Activated B cell treated with CpG ODN at 0.5 μM for 24 hours (primary cell): Measurements from ENCODE around the gene LHFPL2. TPM values are rescaled to one million over a fixed set of nuclear protein-coding genes. Genes with fewer than 3 reads are reported as not detected.

Experiments
- ATAC-seq: fragments of 200-7000 bp; cut with Tn5 transposase; one replicate; pipeline ENCODE4 v1.10.0; 2021; ENCODE audit warnings: low read depth, mild to moderate bottlenecking, moderate library complexity
- CTCF ChIA-PET: fragments of 350-600 bp; sonication (Branson Sonifier 250); formaldehyde crosslinking; loops from one replicate; lab custom pipeline; 2021; ENCODE audit warnings: antibody characterized with exemption; lab: Charles Lee
- POLR2A ChIA-PET: fragments of 350-600 bp; sonication (Branson Sonifier 250); formaldehyde crosslinking; loops from one replicate; lab custom pipeline; 2021; ENCODE audit warnings: antibody characterized with exemption; lab: Charles Lee
- DNase-seq: peaks from one replicate; pipeline ENCODE4 v3.0.0; 2022
- H3K27ac Mint-ChIP-seq: one replicate; pipeline ENCODE4 v1.8.0; 2020; ENCODE audit warnings: mixed read lengths
- H3K27me3 Mint-ChIP-seq: one replicate; pipeline ENCODE4 v1.8.0; 2021; ENCODE audit warnings: mixed read lengths
- H3K36me3 Mint-ChIP-seq: one replicate; pipeline ENCODE4 v1.8.0; 2021; ENCODE audit warnings: low read depth, mixed read lengths
- H3K4me1 Mint-ChIP-seq: one replicate; pipeline ENCODE4 v1.8.0; 2021; ENCODE audit warnings: mixed read lengths
- H3K4me3 Mint-ChIP-seq: one replicate; pipeline ENCODE4 v1.8.0; 2020; ENCODE audit warnings: mild to moderate bottlenecking, mixed read lengths
- H3K9me3 Mint-ChIP-seq: one replicate; pipeline ENCODE4 v1.8.0; 2020; ENCODE audit warnings: mixed read lengths
- intact Hi-C: fragments of 100-400 bp; cut with micrococcal nuclease; formaldehyde crosslinking; loops from one replicate; pipeline ENCODE4 v1.15.1; 2024
- total RNA-seq: library from RNA; stranded (reverse); gene quantifications from 2 replicates; pipeline ENCODE4 v1.2.3, GENCODE V29; 2022
- TF ChIP-seq, protein P1 (sequence below): fragments of 200-600 bp; IDR thresholded peaks from one replicate; pipeline ENCODE4 v1.8.0; 2022; ENCODE audit warnings: antibody characterized with exemption, mild to moderate bottlenecking

LHFPL2 gene
- total RNA-seq, 1 donor from 2014 or later: 12.0 TPM

DNA sequence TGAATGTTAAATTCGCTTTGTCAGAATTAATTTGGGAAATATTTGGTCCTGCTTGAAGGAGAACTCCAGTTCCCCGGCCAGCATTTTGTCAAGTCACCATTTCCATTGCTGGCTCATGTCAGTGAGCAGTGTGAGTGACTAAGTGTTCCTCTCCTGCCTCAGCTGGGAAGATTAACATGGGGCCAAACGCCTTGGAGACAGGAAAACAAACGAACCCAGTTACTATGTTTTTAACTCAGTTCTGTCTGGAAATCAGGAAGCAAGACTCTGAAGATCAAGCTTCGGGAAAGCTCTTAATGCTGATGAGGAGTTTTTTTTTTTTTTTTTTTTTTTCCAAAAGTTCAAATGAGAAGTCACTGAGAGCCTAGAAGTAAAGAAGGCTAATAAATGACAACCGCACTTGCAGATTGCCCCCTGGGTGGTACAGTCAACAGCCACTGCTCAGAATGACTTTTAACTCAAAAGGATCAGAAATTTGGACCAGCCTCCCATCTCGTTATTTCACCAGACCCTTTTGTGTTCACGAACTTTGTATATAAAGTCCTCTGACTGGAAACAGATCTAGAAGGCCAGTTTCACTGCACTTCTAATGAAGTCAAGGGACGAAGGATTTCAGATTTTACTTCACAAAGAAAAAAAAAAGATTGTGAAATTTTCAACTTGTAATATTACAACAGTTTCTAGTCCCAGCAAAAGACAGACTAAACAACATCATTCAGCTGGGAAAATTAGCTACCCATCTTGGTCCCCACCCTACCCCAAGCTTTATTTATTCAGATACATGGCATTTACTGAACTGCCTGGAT lies 121.3 kb downstream of the LHFPL2 start:
- Mint-ChIP-seq H3K4me3 (no peak overlapping the region), H3K27me3 (no peaks in the 10 kb centered on the region), H3K9me3 (no peaks in the 10 kb centered on the region), H3K4me1 (peaks cover 7% of the 10 kb centered on the region), H3K27ac (no peak overlapping the region), H3K36me3 (peaks cover 5% of the 10 kb centered on the region)
- TF ChIP-seq, protein P1, sequence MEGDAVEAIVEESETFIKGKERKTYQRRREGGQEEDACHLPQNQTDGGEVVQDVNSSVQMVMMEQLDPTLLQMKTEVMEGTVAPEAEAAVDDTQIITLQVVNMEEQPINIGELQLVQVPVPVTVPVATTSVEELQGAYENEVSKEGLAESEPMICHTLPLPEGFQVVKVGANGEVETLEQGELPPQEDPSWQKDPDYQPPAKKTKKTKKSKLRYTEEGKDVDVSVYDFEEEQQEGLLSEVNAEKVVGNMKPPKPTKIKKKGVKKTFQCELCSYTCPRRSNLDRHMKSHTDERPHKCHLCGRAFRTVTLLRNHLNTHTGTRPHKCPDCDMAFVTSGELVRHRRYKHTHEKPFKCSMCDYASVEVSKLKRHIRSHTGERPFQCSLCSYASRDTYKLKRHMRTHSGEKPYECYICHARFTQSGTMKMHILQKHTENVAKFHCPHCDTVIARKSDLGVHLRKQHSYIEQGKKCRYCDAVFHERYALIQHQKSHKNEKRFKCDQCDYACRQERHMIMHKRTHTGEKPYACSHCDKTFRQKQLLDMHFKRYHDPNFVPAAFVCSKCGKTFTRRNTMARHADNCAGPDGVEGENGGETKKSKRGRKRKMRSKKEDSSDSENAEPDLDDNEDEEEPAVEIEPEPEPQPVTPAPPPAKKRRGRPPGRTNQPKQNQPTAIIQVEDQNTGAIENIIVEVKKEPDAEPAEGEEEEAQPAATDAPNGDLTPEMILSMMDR: no peak
- DNase-seq (no peak), ATAC-seq (no peak)
- CTCF ChIA-PET: interaction anchor here (1.2 to 1.6 kb wide), 2 partner anchors 10 to 60 kb away, joined by 3 to 4 read pairs; no protein-coding TSS in a partner anchor
- intact Hi-C loops: no loop called here
- POLR2A ChIA-PET: interaction anchor here (0.6 kb wide), 1 partner anchor 451 kb away, joined by 4 read pairs; no protein-coding TSS in a partner anchor

- H3K27me3 Mint-ChIP-seq: no peaks in the 10 kb centered on the region
- TF ChIP-seq, protein P1: no peak
- ChIA-PET CTCF (interaction anchor here (1.4 kb wide), 1 partner anchor 11 kb away, joined by 4 read pairs; no protein-coding TSS in a partner anchor), POLR2A (no interaction called here)
- H3K9me3 Mint-ChIP-seq: no peaks in the 10 kb centered on the region
- DNase-seq (no peak), ATAC-seq (no peak)
- intact Hi-C loops: no loop called here
- H3K36me3 Mint-ChIP-seq: peaks cover 5% of the 10 kb centered on the region
- no peak overlapping the region for H3K27ac Mint-ChIP-seq
- H3K4me1 Mint-ChIP-seq: peaks cover 7% of the 10 kb centered on the region
- H3K4me3 Mint-ChIP-seq: no peak overlapping the region
Measured at GRCh38 chr5:78526049-78526525, 122.5 kb downstream of the LHFPL2 start.

GRCh38 chr5:78523314-78524193 lies 125.0 kb downstream of the LHFPL2 start:
- DNase-seq (no peak), ATAC-seq (no peak)
- ChIA-PET CTCF (no interaction called here), POLR2A (interaction anchor here (0.6 kb wide), 1 partner anchor 194 kb away, joined by 3 read pairs; no protein-coding TSS in a partner anchor)
- Mint-ChIP-seq H3K36me3 (peaks cover 3% of the 10 kb centered on the region), H3K27me3 (no peaks in the 10 kb centered on the region), H3K4me3 (no peak overlapping the region), H3K27ac (no peak overlapping the region), H3K9me3 (no peaks in the 10 kb centered on the region), H3K4me1 (peaks cover 4% of the 10 kb centered on the region)
- TF ChIP-seq, protein P1: no peak
- intact Hi-C loops: no loop called here

GRCh38 chr5:78522476-78523260 lies 125.9 kb downstream of the LHFPL2 start:
- Mint-ChIP-seq H3K4me1 (peaks cover 4% of the 10 kb centered on the region), H3K27me3 (no peaks in the 10 kb centered on the region), H3K4me3 (no peak overlapping the region), H3K36me3 (peaks cover 3% of the 10 kb centered on the region), H3K9me3 (no peaks in the 10 kb centered on the region), H3K27ac (no peak overlapping the region)
- TF ChIP-seq, protein P1: no peak
- POLR2A ChIA-PET: interaction anchor here (0.6 kb wide), 1 partner anchor 193 kb away, joined by 3 read pairs; no protein-coding TSS in a partner anchor
- ATAC-seq (no peak), DNase-seq (no peak)
- CTCF ChIA-PET: interaction anchor here (1.6 kb wide), 1 partner anchor 15 kb away, joined by 4 read pairs; no protein-coding TSS in a partner anchor
- intact Hi-C loops: no loop called here
